ENCODE measurements around the gene TAF5L.
"Not testable (repeated sequence)": the region's sequence is repeated elsewhere in the genome, so short reads cannot be mapped to it uniquely, and the experiment has no call there.

The TAF5L gene

GRCh38 chr1:229563701-229564100 lies 62.2 kb downstream of the TAF5L start:
- DNase-seq: no peak

DNA sequence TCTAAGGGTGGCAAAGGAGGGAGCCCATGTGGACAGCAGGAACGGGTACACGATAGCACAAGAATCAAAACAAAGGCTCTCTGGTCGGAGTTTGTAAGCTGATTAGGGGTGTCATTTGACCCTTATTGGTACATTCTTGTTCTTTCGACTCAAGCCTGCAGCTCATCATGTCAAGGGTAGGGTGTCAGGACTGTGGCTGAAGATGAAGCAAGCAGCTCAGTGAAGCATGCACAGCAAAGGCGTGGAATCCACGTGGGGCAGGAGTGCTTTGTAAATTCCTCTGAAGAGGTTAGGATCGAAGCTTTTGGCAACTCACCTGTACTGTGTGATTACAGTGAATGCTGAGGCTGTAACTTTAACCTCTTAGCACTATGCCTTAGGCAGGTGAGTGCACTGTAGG lies 62.7 kb downstream of the TAF5L start:
- no peak for DNase-seq

- no peak for DNase-seq
Observed at GRCh38 chr1:229562686-229563085, 63.2 kb downstream of the TAF5L start.

GRCh38 chr1:229561141-229561540 lies 64.8 kb downstream of the TAF5L start:
- no peak for DNase-seq

DNA sequence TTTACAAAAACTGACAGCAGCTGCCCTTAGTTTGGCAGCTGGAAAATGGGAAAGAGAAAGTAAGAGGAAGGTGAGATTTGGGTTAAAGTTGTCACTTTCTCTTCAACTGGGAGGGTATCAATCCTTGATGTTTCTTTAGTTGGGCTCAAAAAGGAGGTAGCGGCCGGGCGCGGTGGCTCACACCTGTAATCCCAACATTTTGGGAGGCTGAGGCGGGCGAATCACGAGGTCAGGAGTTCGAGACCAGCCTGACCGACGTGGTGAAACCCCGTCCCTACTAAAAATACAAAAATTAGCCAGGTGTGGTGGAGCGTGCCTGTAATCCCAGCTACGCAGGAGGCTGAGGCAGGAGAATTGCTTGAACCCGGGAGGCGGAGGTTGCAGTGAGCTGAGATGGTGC lies 65.8 kb downstream of the TAF5L start:
- DNase-seq: not testable (repeated sequence)

DNA sequence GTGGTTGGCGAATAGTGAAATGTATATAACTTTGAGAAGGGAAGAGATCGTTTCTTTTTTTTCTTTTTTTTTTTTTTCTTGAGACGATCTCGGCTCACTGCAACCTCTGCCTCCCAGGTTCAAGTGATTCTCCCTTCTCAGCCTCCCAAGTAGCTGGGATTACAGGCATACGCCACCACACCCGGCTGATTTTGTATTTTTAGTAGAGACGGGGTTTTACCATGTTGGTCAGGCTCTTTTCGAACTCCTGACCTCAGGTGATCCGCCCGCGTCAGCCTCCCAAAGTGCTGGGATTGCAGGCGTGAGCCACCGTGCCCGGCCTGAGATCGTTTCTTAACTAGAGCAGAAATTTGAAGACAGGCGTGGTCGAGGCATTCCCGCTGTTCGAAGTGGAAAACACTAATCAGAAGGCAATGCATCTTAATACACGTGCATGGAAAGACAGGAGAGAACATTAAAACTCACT lies 66.6 kb downstream of the TAF5L start:
- DNase-seq: not testable (repeated sequence)

DNA sequence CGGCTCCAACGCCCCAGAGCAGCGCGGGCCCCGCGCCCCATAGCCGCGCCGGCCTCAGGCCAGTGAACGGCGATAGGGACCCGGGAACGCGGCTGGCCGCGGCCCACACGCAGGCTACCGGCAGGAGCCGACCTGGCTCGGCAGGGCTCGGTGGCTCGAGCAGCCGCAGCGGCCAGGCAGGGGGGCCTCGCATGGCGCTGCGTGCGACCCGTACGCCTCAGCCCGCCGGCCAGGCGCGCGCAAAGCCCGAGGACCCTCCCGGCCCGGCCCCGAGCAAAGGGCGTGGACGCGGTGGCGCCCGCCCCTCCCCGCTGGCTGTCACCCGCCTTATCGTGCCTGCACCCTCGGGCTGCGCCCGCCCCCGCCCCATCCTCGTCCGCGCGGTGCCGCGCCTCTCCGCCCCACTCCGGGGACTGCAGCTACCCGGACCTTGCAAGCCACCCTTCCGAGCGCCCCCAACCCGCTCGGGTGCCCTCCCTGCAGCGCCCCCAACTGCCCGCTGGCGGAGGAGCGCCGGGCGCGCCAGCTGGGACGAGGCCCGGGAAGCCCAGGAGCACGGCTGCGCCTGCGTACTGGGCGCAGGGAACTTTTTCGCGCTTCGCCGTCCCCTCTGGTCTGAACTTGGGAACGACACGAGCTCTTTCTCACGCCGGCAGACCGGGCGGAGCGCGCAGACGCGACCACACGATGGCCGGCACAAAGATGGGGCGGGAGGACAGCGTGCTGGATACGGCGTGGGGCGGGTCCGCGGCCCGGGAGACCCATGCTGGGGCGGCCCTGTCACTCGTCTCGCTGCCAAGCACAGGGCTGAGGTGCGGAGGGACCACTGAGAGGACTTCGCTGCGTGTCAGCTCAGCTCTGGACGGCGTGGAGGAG lies 67.2 kb downstream of the TAF5L start, which contains the start of gene ABCB10:
Gene ABCB10 (minus strand): TSS at position 248 of the 876 bp plus-strand sequence. CDS start 55 bp downstream, at position 193.
- peak; percentile 78 for DNase-seq

- DNase-seq: peak; percentile 16
Observed at GRCh38 chr1:229557913-229558414, 68.0 kb downstream of the TAF5L start.

DNA sequence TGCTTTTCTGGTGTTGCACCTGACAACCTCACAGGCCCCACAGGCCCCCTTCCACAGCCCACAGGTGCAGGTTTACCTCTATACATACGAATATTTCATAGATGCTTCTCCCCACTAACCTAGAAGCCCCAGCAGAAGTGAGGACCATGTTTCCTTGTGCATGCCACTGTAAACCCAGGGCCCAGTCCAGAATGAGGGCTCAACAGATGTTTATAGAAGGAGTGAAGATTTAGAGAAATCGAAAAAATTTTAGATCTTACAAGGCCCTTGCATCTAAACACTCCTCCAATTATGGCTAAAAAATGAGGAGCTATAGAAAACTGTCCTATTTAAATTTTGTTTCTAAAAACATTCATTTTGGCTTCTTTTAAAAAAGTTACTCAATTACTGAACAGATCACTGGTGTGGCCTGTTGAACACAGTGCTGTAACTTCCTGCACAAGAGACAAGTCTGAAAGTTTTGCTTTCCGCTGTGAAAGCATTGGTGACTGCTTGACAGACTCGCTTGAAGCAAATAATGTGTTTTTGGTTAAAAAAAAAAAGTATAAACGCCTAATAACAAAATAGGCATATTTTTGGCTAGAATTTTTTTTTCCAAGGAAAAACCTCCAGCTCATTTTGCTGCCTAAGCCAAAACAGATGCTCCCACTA lies 68.6 kb downstream of the TAF5L start:
- DNase-seq: no peak

DNA sequence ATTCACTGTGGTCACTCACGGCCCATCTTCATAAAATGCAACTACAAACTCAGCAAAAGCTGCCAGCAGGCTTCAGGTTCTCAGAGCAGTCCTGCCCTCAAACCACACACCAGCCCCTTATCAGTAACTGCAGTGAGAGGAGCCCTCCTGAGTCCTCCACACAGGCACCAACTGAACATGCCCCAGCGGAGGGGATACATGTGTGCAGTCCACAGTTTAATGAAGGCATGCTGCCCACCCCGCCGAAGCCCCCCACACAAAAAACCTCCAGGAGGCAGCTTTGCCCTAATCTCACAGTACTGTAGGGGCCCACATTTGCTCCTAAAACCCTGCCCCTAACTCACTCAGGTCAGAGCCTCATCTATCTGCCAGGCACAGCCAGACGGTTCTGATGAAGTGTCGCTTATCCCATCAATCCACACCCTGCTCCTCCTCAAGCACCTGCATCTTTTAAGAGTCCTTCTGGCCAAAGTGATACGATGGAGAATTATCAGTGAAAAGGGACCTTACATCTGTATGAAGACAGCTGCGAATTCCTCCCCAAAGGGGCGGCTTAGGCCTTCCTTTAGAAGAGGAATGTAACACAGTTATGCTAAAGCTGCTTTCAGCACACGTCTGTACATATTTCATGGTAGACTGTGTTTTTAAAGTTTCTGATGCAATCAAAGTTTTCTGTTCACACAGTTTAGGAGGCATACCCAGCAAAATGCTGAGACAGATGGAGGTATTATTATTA lies 70.9 kb downstream of the TAF5L start:
- DNase-seq: no peak

DNA sequence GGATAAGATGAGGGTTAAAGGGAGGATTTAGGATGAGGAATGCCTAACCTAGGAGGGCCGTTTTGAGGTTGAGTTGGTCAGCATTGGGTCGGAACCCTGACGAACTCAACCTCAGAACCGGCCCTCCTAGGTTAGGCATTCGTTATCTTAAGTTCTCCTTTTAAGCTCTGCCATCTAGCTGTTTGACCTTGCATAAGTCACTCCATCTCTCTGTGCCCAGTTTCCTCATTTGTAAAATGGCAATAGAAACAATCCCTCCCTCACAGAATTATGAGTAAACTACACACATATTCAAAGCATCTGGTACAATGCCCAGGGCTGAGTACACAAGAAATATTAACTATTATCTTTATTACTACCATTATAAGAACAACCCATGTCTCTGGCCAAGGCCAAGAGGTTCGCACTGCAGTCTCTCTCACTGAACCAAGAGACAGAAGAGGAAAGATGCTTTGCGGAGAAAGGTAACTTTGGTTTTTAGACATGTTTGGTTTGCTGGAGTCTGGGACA lies 72.2 kb downstream of the TAF5L start:
- DNase-seq: no peak

DNA sequence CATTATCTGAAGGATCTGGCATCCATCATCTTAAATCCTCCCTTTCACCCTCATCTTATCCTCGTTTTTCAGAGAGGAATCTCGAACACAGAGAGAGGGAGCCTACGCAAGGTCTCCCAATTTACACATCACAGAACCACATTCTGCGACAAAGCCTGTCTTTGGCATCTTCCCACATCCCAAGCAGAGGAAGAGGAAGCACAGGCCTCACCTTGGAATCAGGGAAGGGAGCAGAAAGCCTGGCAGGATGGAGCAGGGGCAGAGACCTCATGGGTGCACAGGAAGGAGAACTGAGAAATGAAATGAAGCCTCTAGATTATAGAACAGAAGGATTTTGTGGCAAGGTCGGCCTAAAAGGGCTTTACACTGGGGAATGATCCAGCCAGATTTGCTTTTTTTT lies 73.2 kb downstream of the TAF5L start:
- DNase-seq: no peak

DNA sequence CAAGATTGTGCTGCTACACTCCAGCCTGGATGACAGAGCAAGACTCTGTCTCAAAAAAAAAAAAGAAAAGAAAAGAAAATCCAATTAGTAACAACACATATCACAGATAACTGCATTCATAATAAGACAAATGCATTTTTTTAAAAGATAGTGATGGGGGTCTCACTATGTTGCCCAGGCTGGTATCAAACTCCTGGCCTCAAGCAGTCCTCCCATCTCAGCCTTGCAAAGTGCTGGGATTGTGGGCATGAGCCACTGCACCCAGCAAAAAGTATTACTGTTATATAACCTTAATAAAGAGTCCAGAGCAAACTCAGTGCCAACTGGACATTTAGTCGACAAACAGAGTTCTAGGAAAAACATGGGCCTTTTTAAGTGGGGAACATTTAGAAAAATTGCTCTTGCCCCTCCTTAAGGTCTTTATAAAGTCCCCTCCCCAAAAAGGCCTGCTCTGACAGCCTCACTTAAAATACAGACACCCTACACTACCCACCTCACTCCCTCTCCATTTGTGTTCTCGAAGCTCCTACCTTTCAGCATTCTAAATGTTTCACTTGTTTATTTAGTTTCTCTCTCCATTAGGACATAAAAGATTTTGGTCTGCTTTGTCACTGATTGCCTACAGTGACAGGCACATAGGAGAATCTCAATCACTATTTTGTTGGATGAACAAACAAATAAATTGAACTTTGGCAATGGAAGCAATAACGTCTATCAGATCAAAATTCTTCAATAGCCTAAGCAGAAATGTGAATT lies 74.9 kb downstream of the TAF5L start:
- DNase-seq: no peak

DNA sequence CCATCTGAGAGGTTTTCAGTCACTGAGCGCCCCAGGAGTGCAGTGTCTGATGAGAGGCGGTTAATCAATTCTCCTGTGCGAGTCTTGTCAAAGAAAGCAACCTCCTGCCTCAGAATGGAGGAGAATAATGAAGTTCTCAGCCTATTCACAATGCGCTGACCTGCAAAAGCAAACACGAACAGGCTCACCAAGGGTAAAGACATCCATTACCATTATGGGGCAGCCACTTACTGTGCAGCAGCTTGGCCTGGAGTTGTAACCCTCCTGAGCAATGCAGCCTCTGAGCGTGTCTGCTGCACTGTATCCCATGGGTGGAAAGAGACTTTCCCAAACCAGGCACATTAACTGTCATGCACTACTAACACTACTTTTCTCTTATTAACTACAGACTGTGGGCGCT lies 78.4 kb downstream of the TAF5L start:
- no peak for DNase-seq

DNA sequence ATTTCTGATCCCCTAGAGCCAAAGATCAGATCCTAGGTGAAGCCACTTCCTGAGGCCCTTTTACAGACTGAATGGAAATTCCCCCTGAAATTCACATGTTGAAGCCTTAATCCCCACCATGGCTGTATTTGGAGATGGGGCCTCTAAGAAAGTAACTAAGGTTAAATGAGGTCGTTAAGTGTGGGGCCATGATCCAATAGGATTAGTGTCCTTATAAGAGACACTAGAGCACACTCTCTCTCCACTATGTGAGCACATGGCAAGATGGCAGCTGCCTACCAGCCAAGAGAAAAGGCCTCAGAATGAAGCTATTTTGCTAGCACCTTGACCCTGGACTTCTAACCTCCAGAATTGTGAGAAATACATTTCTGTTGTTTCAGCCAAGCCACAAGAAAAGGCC lies 81.3 kb downstream of the TAF5L start:
- no peak for DNase-seq
